HUDEP-2 (cell line): ENCODE data around the gene IRX3.

Source experiments
- DNase-seq, 76 experiments: peaks; one replicate each; lab custom pipeline; 2025; ENCODE audit not compliant: unreplicated experiment in 76 of 76; lab: John Stamatoyannopoulos, UW

IRX3 gene

GRCh38 chr16:54291656-54292487, 5.3 kb upstream of the IRX3 start:
- DNase-seq, result no peak

- DNase-seq, result no peak
Measured at GRCh38 chr16:54290833-54291655, 4.5 kb upstream of the IRX3 start.

GRCh38 chr16:54289945-54290832, 3.6 kb upstream of the IRX3 start:
- DNase-seq, result no peak

GRCh38 chr16:54289242-54289944, 2.8 kb upstream of the IRX3 start:
- DNase-seq, result no peak

- DNase-seq, result no peak
Measured at GRCh38 chr16:54288835-54289241, 2.3 kb upstream of the IRX3 start.

- no peak for DNase-seq
Measured at GRCh38 chr16:54288030-54288834, 1.6 kb upstream of the IRX3 start.

GRCh38 chr16:54287131-54288029, 793 bp upstream of the IRX3 start:
- no peak for DNase-seq

- DNase-seq, result no peak
Measured at GRCh38 chr16:54286090-54286365, 559 bp downstream of the IRX3 start.

GRCh38 chr16:54285414-54286089, 1.0 kb downstream of the IRX3 start:
- no peak for DNase-seq

GRCh38 chr16:54284931-54285413, 1.6 kb downstream of the IRX3 start:
- DNase-seq, result no peak

GRCh38 chr16:54284319-54284930, 2.2 kb downstream of the IRX3 start:
- DNase-seq, result no peak

- DNase-seq, result no peak
Measured at GRCh38 chr16:54283725-54284318, 2.8 kb downstream of the IRX3 start.

GRCh38 chr16:54282928-54283724, 3.5 kb downstream of the IRX3 start:
- DNase-seq, result no peak

GRCh38 chr16:54282202-54282927, 4.2 kb downstream of the IRX3 start:
- DNase-seq, result peak in 19 of 76 experiments; percentile 2 to 45 (median 13)

- no peak for DNase-seq
Measured at GRCh38 chr16:54281535-54282201, 4.9 kb downstream of the IRX3 start.
